DMS153 treated with DMSO at 0.1 percent for 48 hours (cell line): ENCODE measurements around the gene PDE9A.

ENCODE experiments used
- DNase-seq: peaks from one replicate; lab custom pipeline; 2025; ENCODE audit not compliant: unreplicated experiment; lab: John Stamatoyannopoulos, UW

The PDE9A gene

GRCh38 chr21:42655796-42656770, 2.7 kb downstream of the PDE9A start:
- DNase-seq: no peak

- DNase-seq: no peak
These were observed 3.5 kb downstream of the PDE9A start for GRCh38 chr21:42656872-42657271.

- no peak for DNase-seq
These were observed 4.4 kb downstream of the PDE9A start for GRCh38 chr21:42657676-42658319.

DNA sequence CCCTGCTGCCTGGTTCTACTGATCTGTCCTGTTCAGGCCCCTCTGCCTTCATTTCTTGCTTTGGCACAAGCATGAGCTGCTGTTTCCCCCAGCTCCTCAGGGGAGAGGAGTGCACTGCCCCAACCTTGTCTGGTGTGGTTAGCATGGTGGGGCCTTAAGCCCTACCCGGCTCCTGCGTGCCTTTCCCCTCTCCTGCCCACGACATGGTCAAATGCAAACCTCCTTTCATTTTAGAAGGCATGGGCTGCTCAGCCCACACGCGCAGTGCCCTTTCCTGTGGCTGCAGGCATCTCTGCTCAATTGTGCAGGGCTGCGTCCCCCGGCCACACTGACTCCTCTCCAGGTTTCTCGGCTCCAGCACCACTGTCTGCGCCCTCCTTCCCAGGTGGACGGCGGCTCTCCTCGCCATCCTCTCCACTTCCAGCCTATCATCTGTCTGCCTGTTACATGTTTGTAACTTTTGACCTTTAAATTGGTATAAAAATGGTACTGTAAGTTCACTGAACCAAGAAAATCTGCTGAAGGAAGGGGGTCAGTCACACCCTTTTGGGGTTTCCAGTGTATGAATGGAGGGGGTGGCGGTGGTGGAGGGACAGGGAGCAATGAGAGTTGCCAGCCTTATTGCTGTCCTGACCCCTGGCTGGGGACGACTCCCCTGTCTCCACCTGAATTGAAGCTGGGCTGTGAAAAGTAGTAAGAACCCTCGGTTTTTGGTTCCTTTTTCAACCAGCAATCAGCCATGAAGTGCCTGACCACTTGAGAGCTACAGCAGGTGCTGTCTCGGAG, 5.1 kb downstream of the PDE9A start:
- DNase-seq: no peak

- DNase-seq: no peak
These were observed 6.1 kb downstream of the PDE9A start for GRCh38 chr21:42659416-42660117.

GRCh38 chr21:42660118-42660470, 6.7 kb downstream of the PDE9A start:
- no peak for DNase-seq

GRCh38 chr21:42661688-42662429, 8.4 kb downstream of the PDE9A start:
- DNase-seq: no peak

DNA sequence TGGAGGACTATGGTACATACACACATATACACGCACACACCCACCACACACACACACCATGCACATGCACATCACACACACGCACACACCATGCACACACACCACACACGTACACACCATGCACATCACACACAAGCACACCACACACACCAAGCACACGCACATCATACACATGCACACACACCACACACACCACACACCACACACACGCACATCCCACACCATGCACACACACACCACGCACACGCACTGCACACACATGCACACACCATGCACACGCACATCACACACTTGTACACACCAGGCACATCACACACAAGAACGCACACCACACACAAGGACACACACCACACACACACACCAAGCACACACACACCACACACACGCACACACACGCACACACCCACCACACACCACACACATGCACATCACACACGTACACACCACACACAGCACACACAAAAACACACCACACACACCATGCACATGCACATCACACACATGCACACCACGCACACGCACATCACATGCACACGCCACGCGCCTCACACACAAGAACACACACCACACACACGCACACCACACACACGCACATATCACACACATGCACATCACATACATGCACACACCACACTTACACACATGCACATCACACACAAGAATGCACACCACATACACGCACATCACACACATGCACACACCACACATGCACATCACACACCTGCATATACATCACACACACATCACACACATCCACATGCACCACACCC, 9.2 kb downstream of the PDE9A start:
- no peak for DNase-seq

- no peak for DNase-seq
These were observed 9.9 kb downstream of the PDE9A start for GRCh38 chr21:42663200-42663750.

DNA sequence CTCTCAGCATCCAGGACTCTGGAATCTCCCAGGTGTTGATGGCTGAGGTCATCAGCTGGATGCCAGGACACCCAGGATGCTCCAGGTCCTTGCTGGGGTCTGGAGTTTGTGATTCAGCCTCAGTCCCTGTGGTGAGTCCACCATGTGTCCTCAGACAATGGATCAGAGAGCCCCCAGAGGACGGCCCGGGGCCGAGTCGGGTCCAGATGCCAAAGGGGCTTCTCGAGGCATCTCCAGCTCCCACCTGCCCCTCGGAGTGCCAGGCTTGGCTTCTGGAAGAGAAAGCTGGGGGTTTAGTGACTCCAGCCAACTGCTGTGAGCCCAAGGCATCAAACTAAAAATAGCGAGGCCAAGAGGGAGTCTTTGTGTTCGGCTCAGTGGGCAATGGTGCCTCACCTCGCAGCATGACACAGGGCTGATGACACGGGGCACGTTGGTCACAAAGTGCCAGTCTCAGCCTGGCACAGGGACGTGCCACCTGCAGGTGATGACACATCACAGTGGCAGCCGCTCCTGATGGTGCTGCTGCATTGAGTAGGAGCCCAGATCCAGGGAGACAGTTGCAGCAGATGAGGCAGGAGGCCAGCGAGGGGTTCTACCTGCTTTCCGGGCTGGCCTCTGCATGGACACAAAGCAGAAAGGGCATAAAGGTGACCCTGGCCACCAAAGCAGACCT, 10.6 kb downstream of the PDE9A start:
- DNase-seq: no peak

DNA sequence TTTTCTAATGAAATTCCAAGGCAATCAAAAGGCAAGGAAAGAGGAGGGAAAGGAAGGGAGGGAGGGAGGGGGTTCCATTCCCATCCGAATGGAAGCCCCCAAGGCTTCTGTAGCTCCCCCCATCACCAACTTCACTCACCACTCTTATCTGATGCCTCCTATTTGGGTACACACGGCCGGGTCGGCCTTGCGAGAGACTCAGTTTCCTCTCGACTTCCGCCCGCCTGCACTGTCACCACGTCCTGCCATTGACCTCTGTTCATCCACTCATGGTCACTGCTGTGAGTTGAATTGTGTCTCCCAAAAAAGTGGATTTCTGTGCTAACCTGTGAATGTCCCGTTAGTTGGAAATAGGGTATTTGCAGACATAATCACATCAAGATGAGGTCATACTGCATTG, 11.2 kb downstream of the PDE9A start:
- DNase-seq: no peak

- no peak for DNase-seq
These were observed 11.6 kb downstream of the PDE9A start for GRCh38 chr21:42665026-42665425.

DNA sequence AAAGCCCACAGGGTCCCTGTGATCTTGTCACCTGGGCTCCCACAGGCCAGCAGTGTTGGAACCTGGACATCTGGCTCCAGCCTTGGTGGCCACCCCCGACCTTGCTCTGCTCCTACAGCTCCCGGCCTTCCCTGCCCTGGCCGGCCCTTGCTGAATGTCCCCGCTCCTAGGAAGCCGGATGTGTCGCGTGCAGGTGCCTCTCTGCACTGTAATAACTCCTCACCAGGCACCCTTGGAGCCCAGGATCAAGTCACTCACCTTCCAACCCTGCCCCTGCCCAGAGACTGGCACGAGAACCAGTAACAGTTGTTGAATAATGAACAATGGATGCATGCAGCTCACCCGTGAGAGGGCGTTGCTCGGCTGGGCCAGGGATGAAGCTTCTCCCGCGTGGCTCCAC, 12.1 kb downstream of the PDE9A start:
- no peak for DNase-seq

DNA sequence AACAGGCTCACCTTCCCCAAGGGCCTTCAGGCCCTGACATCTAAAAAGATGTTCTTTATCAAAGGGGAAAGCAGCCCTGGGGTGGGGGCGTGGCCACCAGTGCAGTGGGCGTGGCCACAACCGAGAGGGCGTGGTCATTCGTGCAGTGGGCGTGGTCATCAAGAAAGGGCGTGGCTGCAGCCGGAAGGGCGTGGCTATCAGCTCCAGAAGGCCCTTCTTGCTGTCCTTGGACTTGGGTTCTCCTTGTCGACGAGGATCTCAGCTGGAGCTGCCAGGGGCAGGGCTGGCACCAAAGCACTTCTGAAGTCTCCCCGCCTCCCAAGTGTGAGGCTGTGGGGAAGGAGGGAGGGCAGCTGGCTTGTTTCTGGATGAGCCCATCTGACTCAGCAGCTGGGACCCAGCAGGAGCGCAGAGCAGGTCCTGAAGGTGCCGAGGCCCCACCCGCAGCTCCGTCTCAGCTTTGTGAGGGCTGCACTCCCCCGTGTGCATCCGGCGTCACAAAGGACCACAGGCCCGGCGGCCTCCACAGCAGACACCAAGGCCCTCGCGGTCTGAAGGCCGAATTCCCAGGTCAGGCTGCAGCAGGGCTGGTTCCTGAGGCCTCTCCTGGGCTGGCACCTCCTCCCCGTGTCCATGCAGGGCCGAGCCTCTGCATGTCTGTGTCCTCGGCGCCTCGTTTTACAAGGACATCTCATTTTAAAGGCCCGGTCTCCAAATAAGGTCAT, 12.8 kb downstream of the PDE9A start:
- DNase-seq: no peak

DNA sequence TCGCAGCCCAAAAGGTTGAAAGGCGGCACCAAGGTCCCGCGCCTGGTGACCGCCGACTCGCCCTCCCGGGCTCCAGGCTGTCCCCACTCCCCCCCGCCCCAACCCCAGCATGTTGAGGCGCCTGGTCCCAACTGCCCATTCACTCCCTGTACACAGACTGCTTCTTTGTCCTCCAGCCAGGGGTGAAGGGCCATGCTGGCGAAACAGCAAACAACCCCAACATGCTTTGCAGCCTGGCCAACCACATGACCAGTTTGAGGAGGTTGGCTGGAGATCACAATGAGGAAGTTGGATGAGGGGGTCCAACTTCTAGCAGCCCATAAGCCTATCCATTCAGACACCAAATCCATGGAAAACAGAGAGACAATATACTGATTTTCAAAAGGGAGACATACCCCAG, 13.5 kb downstream of the PDE9A start:
- DNase-seq: no peak

DNA sequence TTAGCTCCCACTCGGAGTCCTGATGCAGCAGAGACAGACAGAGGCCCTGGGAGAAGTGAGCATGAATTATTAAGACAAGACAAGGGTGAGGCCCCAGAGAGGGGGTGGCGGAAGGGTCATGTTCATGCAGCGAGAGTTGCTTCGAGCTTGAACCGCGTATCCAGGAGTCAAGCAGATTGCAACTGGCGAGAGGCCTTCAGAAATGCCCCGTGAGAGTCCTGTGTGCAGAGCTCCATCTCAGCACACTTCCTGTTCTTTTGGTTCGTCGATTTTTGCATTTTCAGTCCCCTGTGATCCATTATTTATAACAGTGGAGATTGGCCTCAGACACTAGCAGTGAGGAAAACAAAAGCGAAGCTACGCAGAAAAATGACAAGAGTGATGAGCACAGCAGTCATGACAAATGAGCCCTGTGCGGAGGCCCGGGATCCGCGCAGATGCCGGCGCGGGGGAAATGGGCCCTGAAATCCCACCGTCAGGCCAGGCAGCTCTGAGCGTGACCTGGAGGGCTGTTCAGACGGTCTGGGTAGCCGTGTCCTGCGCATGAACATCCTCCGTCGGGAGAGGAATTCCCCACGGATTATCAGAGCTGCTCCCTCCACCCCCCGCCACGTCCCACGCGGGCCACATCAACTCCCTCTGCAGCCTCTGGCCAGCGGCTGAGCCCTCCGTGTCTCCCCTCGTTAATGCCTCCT, 15.0 kb downstream of the PDE9A start:
- no peak for DNase-seq

- DNase-seq: no peak
These were observed 15.6 kb downstream of the PDE9A start for GRCh38 chr21:42669041-42669440.
